Psoas muscle (tissue), 8 donors: ENCODE data around the gene GDPGP1. TPM values are rescaled to one million over a fixed set of nuclear protein-coding genes. Genes with fewer than 3 reads are reported as not detected.

Experiments used
- ATAC-seq, 4 donors: fragments of 200-7000 bp; cut with Tn5 transposase; one replicate each; pipeline ENCODE4 v1.9.1; 2020; ENCODE audit warnings: moderate library complexity in 3 of 4, mild to moderate bottlenecking in 2 of 4
- DNase-seq, 2 donors: peaks; one replicate each; pipeline ENCODE4 v3.0.0-alpha.2; 2020
- H3K27ac ChIP-seq: fragments of 200-600 bp; one replicate; pipeline ENCODE4 v1.8.0; 2022
- H3K27me3 ChIP-seq, 3 donors: fragments of 200-600 bp in 1 of 3; one replicate each; pipeline versions ENCODE4 v1.6.1 to v1.8.0; 2013 to 2022; ENCODE audit warnings: low read length in 2 of 3, mild to moderate bottlenecking in 2 of 3, moderate library complexity in 1 of 3; ENCODE audit not compliant: insufficient read depth in 3 of 3
- H3K36me3 ChIP-seq, 2 donors: fragments of 200-600 bp in 1 of 2; one replicate each; pipeline versions ENCODE4 v1.6.1 to v1.8.0; 2013 to 2022; ENCODE audit warnings: low read depth in 1 of 2, mild to moderate bottlenecking in 1 of 2, moderate library complexity in 1 of 2; ENCODE audit not compliant: insufficient read depth in 1 of 2
- H3K4me1 ChIP-seq: fragments of 200-600 bp; one replicate; pipeline ENCODE4 v1.8.0; 2022
- H3K4me3 ChIP-seq: fragments of 200-600 bp; one replicate; pipeline ENCODE4 v1.8.0; 2022; ENCODE audit warnings: mild to moderate bottlenecking
- H3K9me3 ChIP-seq: fragments of 200-600 bp; one replicate; pipeline ENCODE4 v1.8.0; 2022
- WGBS, 3 donors: extraction: QIAGEN DNeasy Blood & Tissue Kit; methylation state at CpG; one replicate each; pipeline versions ENCODE4 v1.1.6 to v1.1.7; 2013; 5-methylcytosine and 5-hydroxymethylcytosine counted together
- intact Hi-C, 2 donors: fragments of 100-400 bp; cut with DNase I; formaldehyde crosslinking; loops; one replicate each; pipeline versions ENCODE4 v1.11.0 to v1.14.2; 2022
- polyA plus RNA-seq, 3 donors: library from polyadenylated mRNA; stranded (reverse); fragments of 200-250 nt; gene quantifications; one replicate each; pipeline ENCODE4 v1.2.3, GENCODE V29; 2013
- total RNA-seq, 4 donors: library from RNA; stranded (reverse); fragmentation: NEBNext Ultra II Directional in 2 of 4; extraction: Animal tissue kit (Norgen Biotek cat#: 25700) in 2 of 4; gene quantifications; one replicate each; pipeline versions ENCODE4 v1.2.1 to v1.2.4, GENCODE V29; 2021 to 2023
- TF ChIP-seq, protein P1 (sequence below): fragments of 200-600 bp; IDR thresholded peaks from one replicate; pipeline ENCODE4 v1.8.0; 2022; ENCODE audit warnings: antibody characterized with exemption
- donor health status: healthy with polysubstance abuse.
- donor health status: DM: no; HTN: no; CAD: no; lungs with moderate emphysema.
- donor health status: Bipolar disorder and iron deficiency.
- donor health status: healthy.
- donor health status: DM: yes; HTN: yes; CAD: no.
- donor health status: DM: no; HTN: no; CAD: no.
- donor health status: DM: no; HTN: no; CAD: no.
- donor health status: DM: yes; HTN: yes; CAD: no.

Gene GDPGP1
- total and polyA plus RNA-seq, 7 donors, result 0.96 to 5.9 (median 3.1) TPM

DNA sequence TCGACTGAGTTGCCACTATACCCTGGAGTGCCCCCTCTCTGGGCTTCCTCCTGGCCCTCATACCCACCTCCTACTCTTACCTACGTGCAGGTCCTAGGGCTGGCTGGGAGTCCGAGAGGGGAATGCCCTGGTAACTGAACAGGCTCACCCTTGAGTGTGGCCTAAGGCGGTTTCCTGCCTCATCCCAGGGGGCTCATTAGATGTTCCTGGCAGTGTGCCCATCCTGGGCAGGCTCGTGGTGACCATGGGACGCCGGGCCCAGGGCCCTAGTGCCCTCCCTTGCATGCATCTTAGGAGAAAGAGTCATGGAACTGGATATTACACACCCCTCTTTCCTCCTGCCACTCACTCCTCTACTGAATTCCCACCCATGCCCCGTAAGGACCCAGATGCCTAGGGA is 30.1 kb upstream of the GDPGP1 start:
- no peaks in the 10 kb centered on the region for H3K9me3 ChIP-seq
- H3K27ac ChIP-seq, result no peak overlapping the region
- TF ChIP-seq, protein P1, sequence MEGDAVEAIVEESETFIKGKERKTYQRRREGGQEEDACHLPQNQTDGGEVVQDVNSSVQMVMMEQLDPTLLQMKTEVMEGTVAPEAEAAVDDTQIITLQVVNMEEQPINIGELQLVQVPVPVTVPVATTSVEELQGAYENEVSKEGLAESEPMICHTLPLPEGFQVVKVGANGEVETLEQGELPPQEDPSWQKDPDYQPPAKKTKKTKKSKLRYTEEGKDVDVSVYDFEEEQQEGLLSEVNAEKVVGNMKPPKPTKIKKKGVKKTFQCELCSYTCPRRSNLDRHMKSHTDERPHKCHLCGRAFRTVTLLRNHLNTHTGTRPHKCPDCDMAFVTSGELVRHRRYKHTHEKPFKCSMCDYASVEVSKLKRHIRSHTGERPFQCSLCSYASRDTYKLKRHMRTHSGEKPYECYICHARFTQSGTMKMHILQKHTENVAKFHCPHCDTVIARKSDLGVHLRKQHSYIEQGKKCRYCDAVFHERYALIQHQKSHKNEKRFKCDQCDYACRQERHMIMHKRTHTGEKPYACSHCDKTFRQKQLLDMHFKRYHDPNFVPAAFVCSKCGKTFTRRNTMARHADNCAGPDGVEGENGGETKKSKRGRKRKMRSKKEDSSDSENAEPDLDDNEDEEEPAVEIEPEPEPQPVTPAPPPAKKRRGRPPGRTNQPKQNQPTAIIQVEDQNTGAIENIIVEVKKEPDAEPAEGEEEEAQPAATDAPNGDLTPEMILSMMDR, result no peak
- ATAC-seq (no peak), DNase-seq (no peak)
- H3K36me3 ChIP-seq, result no peaks in the 10 kb centered on the region
- WGBS, 3 donors, result 55 to 72% (median 59%) methylated on average over 8 of the region's 8 CpGs
- intact Hi-C loops, result loop anchor here in 1 of 2 donors (1.0 kb wide), 1 partner anchor 16 kb away; no protein-coding TSS in a partner anchor
- H3K4me1 ChIP-seq, result peaks cover 10% of the 10 kb centered on the region
- no peaks in the 10 kb centered on the region for H3K27me3 ChIP-seq
- H3K4me3 ChIP-seq, result no peak overlapping the region

DNA sequence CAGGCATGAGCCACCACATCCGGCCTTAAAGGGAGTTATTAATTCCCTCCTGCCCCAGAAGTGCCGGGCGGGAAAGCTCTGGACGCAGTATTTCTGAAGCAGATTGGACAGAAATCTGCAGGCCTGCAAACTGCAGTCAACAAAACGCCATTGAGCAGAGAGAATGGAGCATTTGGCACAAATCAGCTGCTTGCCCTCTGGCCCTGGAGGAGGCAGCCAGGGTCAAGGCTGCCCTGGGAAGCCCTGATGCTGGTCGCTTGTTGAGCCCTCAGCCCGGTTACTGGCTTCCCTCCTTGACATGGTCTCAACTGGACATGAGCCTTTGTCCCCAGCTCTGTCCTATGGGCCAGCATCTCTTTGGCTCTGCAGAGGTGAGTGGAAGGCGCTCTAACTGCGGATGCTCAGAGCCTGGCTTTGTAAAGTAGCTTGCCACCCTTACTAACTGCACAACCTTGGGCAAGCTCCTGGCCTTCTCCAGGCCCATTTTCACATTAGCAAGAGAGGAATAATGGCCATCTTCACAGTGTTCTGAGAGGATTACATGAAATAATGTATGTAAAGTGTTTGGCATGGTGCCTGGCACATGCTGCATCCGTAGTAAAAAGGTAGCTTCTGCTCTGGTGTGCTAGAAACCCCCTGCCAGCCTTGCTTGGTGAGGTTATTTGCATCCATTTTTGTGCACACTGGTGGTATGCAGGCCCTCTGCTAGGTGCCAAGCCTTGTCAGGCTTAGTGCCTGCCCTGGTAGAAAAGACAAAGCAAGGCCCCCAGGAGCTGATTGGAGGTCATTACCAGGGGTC is 28.8 kb upstream of the GDPGP1 start:
- TF ChIP-seq, protein P1, result no peak
- H3K4me3 ChIP-seq, result no peak overlapping the region
- H3K36me3 ChIP-seq, result no peaks in the 10 kb centered on the region
- DNase-seq (no peak), ATAC-seq (no peak)
- 78 to 85% (median 83%) methylated on average over 10 of the region's 10 CpGs for WGBS, 3 donors
- peaks cover 10% of the 10 kb centered on the region for H3K4me1 ChIP-seq
- no peaks in the 10 kb centered on the region for H3K27me3 ChIP-seq
- H3K27ac ChIP-seq, result no peak overlapping the region
- no peaks in the 10 kb centered on the region for H3K9me3 ChIP-seq
- intact Hi-C loops, result no loop called here

DNA sequence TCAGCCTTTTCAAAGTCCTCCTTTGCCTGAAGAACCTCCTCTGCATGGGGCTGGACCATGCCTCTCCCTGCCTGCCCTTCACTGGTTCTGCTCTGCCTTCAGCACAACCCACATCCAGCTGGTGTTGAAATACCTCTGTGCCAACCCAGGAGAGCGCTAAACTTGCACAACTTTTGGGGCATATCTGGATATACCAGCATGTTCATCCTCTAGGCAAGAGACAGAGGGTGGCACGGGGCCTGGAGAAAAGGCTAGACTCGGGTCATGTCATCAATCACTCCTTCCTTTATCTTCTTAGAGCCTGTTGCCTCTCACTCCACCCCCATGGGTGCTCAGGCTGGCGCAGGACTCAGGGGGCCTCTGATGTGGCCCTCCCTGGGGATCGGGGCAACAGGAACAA is 28.1 kb upstream of the GDPGP1 start:
- ATAC-seq (no peak), DNase-seq (no peak)
- Histone ChIP-seq H3K9me3 (no peaks in the 10 kb centered on the region), H3K36me3 (no peaks in the 10 kb centered on the region), H3K27me3 (no peaks in the 10 kb centered on the region), H3K4me3 (no peak overlapping the region), H3K4me1 (peaks cover 10% of the 10 kb centered on the region), H3K27ac (no peak overlapping the region)
- TF ChIP-seq, protein P1, result no peak
- intact Hi-C loops, result no loop called here
- 78 to 88% (median 82%) methylated on average over 5 of the region's 5 CpGs for WGBS, 3 donors

DNA sequence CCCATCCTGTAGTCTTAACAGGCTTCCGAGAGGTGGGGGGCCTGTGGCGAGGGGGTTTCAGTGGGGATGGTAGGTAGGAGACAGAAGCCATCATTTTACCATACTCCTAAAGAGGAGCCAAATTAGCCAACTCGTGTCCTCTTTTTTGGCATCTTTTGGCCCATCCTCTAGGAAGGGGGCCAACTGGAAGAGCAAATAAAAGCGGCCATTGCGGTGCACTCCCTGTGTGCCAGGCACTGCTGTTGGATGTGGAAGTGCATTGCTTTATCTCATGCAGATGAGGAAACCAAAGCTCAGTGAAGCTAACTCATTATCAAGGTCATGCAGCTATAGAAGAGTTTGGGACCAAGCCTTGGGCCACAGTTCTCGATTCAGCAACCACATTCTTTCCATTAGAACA is 26.8 kb upstream of the GDPGP1 start:
- 78 to 82% (median 79%) methylated on average over 5 to 6 of the region's 6 CpGs for WGBS, 3 donors
- H3K9me3 ChIP-seq, result no peaks in the 10 kb centered on the region
- no peaks in the 10 kb centered on the region for H3K27me3 ChIP-seq
- peaks cover 3% of the 10 kb centered on the region for H3K4me1 ChIP-seq
- TF ChIP-seq, protein P1, result no peak
- H3K4me3 ChIP-seq, result no peak overlapping the region
- no peak overlapping the region for H3K27ac ChIP-seq
- no peaks in the 10 kb centered on the region for H3K36me3 ChIP-seq
- intact Hi-C loops, result no loop called here
- ATAC-seq, result no peak
- no peak for DNase-seq

DNA sequence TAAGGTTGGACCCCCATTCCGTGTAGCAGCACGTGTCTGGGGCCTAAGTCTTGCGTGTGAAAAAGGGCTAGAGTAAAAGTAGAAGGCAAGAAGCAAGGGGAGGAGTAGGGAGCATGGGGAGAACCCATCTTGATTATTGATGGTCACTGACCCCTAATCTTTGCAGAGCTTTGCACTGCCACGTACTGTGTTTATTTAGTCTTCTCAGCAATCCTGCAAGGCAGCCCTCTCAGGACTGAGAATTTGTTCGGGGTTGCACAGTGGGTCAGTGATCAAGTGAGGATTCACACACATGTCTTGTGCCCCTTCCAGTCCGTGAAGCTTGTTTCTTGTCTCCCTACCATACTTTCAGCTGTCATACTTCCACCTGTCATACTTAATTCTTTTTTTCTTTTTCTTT is 25.7 kb upstream of the GDPGP1 start:
- H3K4me3 ChIP-seq, result no peak overlapping the region
- WGBS, 3 donors, result 90 to 93% (median 93%) methylated on average over 6 of the region's 6 CpGs
- H3K27ac ChIP-seq, result no peak overlapping the region
- no peaks in the 10 kb centered on the region for H3K27me3 ChIP-seq
- no peaks in the 10 kb centered on the region for H3K9me3 ChIP-seq
- DNase-seq (no peak), ATAC-seq (no peak)
- H3K36me3 ChIP-seq, result no peaks in the 10 kb centered on the region
- TF ChIP-seq, protein P1, result no peak
- no peaks in the 10 kb centered on the region for H3K4me1 ChIP-seq
- intact Hi-C loops, result no loop called here
